ENCODE data around the gene FFAR1. TPM values are rescaled to one million over a fixed set of nuclear protein-coding genes. Genes with fewer than 3 reads are reported as not detected.

The FFAR1 gene
- total RNA-seq, 2 experiments from 2014 or later = not detected

DNA sequence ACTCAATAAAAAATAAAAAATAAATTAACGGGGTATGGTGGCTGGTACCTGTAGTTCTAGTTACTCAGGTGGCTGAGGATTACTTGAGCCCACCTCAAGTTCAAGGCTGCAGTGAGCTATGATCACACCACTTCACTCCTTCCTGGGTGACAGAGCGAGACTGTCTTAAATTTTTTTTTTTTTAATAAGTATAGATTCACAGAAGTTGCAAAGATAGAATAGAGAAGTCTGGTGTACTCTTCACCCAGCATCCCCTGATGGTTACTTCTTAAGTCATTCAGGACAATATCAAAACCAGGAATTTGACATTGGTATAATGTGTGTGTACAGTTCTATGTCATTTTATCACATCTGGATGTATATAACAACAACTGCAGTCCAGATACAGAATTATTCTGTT, 26.4 kb upstream of the FFAR1 start:
- Mint-ChIP-seq H3K9me3 (ENCODE audit: low read depth) (no peaks in the 10 kb centered on the region), H3K4me1 (peaks cover 7% of the 10 kb centered on the region), H3K27ac (no peak overlapping the region), H3K27me3 (peaks cover 13% of the 10 kb centered on the region), H3K36me3 (no peaks in the 10 kb centered on the region), H3K4me3 (no peak overlapping the region)
- ATAC-seq (no peak), DNase-seq (no peak)
- CTCF ChIA-PET = no interaction called here

DNA sequence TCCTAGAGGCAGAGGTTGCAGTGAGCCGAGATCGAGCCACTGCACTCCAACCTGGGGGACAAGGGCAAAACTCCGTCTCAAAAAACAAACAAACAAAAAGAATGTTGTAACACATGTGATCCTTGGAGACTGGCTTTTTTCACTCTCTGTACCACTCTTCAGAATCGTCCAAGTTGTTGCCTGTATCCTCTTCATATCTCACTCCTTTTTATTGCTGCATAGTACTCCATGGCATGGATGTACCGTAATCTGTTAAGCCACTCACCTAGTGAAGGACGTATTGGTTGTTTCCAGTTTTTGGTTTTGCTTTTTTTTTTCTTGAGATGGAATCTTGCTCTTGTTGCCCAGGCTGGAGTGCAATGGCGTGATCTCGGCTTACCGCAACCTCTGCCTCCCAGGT, 25.7 kb upstream of the FFAR1 start:
- H3K4me3 Mint-ChIP-seq = no peak overlapping the region
- DNase-seq (no peak), ATAC-seq (no peak)
- H3K27me3 Mint-ChIP-seq = peaks cover 16% of the 10 kb centered on the region
- CTCF ChIA-PET = no interaction called here
- H3K36me3 Mint-ChIP-seq = no peaks in the 10 kb centered on the region
- H3K9me3 Mint-ChIP-seq (ENCODE audit: low read depth) = no peaks in the 10 kb centered on the region
- H3K4me1 Mint-ChIP-seq = peaks cover 7% of the 10 kb centered on the region
- no peak overlapping the region for H3K27ac Mint-ChIP-seq

DNA sequence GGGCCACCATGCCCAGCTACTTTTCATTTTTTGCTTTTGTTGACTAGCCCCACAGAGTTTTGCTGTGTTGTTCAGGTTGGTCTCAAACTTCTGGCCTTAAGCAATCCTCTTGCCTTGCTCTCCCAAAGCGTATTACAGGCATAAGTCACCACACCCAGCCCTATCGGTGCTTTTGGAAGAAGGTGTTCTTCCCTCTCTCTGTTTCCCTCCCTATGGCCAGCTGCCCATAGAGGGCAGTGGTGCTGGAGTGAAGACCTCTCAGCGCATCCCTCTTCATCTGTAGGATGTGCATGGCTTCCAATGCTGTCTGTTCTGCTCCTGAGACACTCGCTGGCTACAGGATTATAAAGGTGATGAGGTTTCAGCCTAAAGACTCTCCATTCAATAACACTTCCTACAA, 20.1 kb upstream of the FFAR1 start:
- DNase-seq (no peak), ATAC-seq (no peak)
- no peaks in the 10 kb centered on the region for H3K36me3 Mint-ChIP-seq
- no peak overlapping the region for H3K4me3 Mint-ChIP-seq
- H3K27me3 Mint-ChIP-seq = peaks cover 23% of the 10 kb centered on the region
- CTCF ChIA-PET = no interaction called here
- no peaks in the 10 kb centered on the region for H3K9me3 Mint-ChIP-seq (ENCODE audit: low read depth)
- no peak overlapping the region for H3K27ac Mint-ChIP-seq
- peaks cover 8% of the 10 kb centered on the region for H3K4me1 Mint-ChIP-seq

DNA sequence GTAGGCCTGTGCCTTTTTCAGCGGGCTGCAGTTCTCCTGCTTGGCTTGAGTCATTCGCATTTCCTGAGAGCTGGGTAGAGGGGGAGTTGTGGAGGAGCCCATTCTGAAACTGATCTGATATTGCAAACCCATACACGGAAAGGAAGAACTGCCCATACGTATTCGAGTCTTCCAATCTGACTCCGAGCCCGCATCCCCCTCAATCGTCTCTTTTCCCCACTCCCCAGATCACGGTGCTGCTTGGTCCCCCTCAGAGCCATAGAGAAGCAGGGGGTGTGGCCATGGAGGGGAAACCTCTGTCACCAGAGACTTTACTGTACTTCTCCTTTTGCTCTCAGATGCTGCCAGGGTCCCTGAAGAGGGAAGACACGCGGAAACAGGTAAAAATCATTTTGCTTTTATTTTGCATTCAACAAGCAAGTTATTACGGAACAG, 18.8 kb upstream of the FFAR1 start, which contains the start of gene CD22:
CD22 (plus strand) TSS at position 337 of the 435 bp plus-strand sequence. CDS start 2,854 bp downstream, outside the sequence.
- no peak within 1 kb of the TSS for H3K4me3 Mint-ChIP-seq
- ATAC-seq = no peak
- no peak for DNase-seq
- peaks cover 23% of the 10 kb centered on the region for H3K27me3 Mint-ChIP-seq
- H3K27ac Mint-ChIP-seq = no peak within 1 kb of the TSS
- H3K36me3 Mint-ChIP-seq = no peaks in the 10 kb centered on the region
- CTCF ChIA-PET = no interaction called here
- no peaks in the 10 kb centered on the region for H3K9me3 Mint-ChIP-seq (ENCODE audit: low read depth)
- H3K4me1 Mint-ChIP-seq = peaks cover 15% of the 10 kb centered on the region

DNA sequence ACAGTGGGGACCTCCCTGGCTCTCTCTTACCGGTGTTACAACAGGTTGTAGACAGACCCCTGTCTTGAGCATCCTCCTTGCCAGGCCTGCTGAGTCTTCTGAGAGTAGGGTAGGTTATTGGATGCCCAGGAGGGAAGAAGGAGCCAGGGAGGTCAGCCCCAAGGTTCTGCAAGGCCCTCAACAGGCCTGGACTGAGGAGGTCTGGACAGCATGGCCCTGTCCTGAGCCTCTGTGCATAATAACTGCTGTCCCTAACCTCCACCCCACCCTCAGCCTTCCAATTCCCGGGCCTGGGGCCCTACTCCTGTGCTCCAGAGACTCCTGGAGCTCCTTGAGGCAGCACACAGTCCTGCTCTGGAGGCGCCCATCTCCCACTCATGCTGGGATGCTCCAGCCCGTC, 18.4 kb upstream of the FFAR1 start:
- ATAC-seq = no peak
- CTCF ChIA-PET = no interaction called here
- H3K4me1 Mint-ChIP-seq = peaks cover 16% of the 10 kb centered on the region

DNA sequence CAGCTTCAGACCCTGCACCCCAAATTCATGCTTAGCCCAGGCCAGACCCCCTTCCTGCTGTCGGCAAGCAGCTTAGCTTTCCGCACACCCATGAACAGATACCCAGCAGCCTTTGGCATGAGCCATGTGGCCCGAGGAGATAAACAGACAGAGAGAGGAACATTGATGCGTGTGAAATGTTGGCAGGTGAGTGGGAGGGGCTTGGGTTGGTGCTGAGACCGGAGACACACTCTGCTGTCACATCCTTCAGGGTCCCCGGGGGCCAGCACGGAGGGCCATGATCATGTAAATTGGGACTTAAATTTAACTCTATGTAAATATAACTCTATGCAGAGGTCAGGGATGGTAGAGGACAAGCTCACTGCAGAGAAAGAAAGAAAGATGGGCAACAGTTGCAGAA, 17.2 kb upstream of the FFAR1 start:
- Mint-ChIP-seq H3K4me1 (peaks cover 18% of the 10 kb centered on the region), H3K9me3 (ENCODE audit: low read depth) (no peaks in the 10 kb centered on the region), H3K4me3 (no peak overlapping the region)

More for the DNA sequence above, 18.4 kb upstream of the FFAR1 start:
- Mint-ChIP-seq H3K9me3 (ENCODE audit: low read depth) (no peaks in the 10 kb centered on the region), H3K36me3 (no peaks in the 10 kb centered on the region), H3K27ac (no peak overlapping the region), H3K4me3 (no peak overlapping the region), H3K27me3 (peaks cover 25% of the 10 kb centered on the region)
- no peak for DNase-seq

DNA sequence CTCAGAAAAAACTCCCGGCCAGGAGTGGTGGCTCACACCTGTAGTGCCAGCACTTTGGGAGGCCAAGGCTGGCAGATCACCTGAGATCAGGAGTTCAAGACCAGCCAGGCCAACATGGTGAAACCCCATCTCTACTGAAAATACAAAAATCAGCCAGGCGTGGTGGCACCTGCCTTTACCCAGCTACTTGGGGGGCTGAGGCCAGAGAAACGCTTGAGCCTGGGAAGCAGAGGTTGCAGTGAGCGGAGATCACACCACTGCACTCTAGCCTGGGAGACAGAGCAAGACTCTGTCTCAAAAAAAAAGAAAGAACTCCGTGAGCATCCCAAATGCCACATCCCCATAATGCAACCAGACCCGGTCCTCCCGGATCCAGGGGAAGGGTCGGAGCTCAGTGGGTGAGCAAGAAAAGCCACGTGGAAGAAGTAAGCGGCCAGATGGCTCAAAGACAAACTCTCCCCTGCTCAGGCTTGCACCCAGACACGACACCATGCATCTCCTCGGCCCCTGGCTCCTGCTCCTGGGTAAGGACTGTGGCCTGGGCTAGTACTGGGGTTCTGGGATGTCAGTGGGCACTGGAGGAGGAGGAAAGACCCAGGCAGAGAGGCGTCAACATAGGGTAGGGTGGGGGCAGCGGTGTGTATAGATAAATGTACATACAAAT, 16.0 kb upstream of the FFAR1 start:
- CTCF ChIA-PET = no interaction called here
- no peaks in the 10 kb centered on the region for H3K36me3 Mint-ChIP-seq
- DNase-seq (no peak), ATAC-seq (no peak)
- peaks cover 24% of the 10 kb centered on the region for H3K27me3 Mint-ChIP-seq
- H3K9me3 Mint-ChIP-seq (ENCODE audit: low read depth) = no peaks in the 10 kb centered on the region
- no peak overlapping the region for H3K27ac Mint-ChIP-seq
- H3K4me1 Mint-ChIP-seq = peaks cover 18% of the 10 kb centered on the region
- H3K4me3 Mint-ChIP-seq = no peak overlapping the region

More for the DNA sequence above, 17.2 kb upstream of the FFAR1 start:
- CTCF ChIA-PET = interaction anchor here (1.0 kb wide), 1 partner anchor 95 kb away, joined by 3 read pairs; no protein-coding TSS in a partner anchor
- Mint-ChIP-seq H3K27me3 (peaks cover 30% of the 10 kb centered on the region), H3K27ac (no peak overlapping the region), H3K36me3 (no peaks in the 10 kb centered on the region)
- DNase-seq (no peak), ATAC-seq (no peak)

DNA sequence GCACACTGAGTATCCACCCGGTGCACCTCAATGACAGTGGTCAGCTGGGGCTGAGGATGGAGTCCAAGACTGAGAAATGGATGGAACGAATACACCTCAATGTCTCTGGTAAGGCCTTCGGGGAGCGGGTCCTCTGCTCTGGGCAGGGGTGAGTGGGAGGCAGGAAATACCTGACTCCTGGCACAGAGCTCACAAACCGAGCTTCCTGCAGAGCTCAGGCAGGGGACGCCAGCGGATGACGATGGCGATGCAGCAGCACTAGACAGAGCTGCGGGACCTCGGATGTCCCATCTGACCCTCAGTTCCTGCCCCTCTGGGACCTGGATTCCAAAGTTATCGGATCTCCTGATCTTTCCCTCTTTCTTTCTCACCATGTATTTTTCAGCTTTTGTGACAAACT, 14.9 kb upstream of the FFAR1 start:
- Mint-ChIP-seq H3K4me1 (peaks cover 18% of the 10 kb centered on the region), H3K4me3 (no peak overlapping the region), H3K27ac (no peak overlapping the region), H3K27me3 (peaks cover 23% of the 10 kb centered on the region), H3K9me3 (ENCODE audit: low read depth) (no peaks in the 10 kb centered on the region), H3K36me3 (no peaks in the 10 kb centered on the region)
- no peak for DNase-seq
- CTCF ChIA-PET = interaction anchor here (1.0 to 1.9 kb wide), 2 partner anchors 162 to 164 kb away, joined by 3 to 6 read pairs; no protein-coding TSS in a partner anchor
- peak; percentile 58 for ATAC-seq

DNA sequence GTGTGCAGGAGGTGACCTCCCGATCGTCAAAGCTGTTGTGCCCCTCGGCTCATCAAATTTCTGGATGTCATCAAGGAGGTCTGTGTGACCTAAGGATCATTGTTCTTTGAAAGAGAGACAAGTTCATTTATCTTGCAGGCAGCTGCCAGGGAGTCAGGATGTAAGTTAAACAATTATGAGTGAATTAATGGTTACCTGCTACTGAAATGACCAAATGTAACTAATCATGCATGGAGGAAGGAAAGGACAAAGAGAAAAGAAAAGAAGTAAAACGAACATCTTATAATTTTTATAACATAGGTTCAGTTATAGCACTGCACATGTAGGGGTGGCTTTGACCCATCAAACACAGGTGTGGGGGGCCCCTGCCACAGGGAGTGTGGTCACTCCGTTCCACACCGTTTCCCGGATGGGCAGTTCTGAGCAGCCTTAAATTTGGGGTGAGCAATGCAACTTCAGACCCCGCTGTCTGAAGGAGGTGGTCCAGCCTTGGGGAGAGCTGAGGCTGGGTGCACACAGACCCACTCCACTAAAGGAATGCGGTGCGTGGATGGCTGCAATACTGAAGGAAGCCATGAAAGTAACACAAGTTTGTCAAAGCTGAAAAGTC, 13.5 kb upstream of the FFAR1 start:
- Mint-ChIP-seq H3K4me1 (peaks cover 12% of the 10 kb centered on the region), H3K4me3 (no peak overlapping the region), H3K27ac (no peak overlapping the region), H3K27me3 (peaks cover 26% of the 10 kb centered on the region), H3K36me3 (no peaks in the 10 kb centered on the region), H3K9me3 (ENCODE audit: low read depth) (no peaks in the 10 kb centered on the region)
- CTCF ChIA-PET = interaction anchor here (0.6 to 1.9 kb wide), 3 partner anchors 153 to 584 kb away, joined by 3 to 6 read pairs (median 4); no protein-coding TSS in a partner anchor
- DNase-seq = no peak
- no peak for ATAC-seq

DNA sequence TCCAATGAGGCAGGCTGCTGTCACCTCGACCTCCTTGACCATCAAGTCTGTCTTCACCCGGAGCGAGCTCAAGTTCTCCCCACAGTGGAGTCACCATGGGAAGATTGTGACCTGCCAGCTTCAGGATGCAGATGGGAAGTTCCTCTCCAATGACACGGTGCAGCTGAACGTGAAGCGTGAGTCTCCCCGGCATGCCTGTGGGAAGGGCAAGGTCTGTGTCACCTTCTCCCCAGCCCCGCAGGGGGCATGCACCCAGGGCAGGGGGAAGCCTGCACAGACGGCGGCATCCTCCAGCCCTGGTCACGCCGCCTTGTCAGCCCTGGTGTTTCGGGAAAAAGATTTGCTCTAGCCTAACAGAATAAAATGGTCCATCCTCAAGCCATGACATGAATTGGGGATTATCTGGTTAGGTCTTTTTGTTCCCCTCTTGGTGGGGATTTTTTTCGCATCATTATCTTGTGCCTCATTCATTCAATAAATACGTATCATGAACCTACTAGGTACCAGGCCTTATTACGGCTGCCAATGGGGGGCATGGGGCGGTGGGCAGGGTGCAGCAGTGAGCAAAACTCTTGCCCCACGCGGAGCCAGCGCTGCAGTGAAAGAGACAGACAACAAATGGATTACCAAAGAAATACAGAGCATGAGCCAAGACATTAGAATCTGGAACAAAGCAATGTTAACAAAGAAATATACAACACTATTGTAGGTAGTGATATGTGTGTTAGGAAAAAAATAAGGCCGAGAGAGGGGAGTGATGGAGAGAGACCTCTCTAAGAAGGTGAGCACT, 11.3 kb upstream of the FFAR1 start:
- ATAC-seq (no peak), DNase-seq (no peak)
- H3K27me3 Mint-ChIP-seq = peaks cover 20% of the 10 kb centered on the region
- H3K27ac Mint-ChIP-seq = no peak overlapping the region
- peaks cover 12% of the 10 kb centered on the region for H3K4me1 Mint-ChIP-seq
- H3K9me3 Mint-ChIP-seq (ENCODE audit: low read depth) = no peaks in the 10 kb centered on the region
- no peaks in the 10 kb centered on the region for H3K36me3 Mint-ChIP-seq
- no peak overlapping the region for H3K4me3 Mint-ChIP-seq
- CTCF ChIA-PET = interaction anchor here (1.0 kb wide), 1 partner anchor 13 kb away, joined by 3 read pairs; no protein-coding TSS in a partner anchor

DNA sequence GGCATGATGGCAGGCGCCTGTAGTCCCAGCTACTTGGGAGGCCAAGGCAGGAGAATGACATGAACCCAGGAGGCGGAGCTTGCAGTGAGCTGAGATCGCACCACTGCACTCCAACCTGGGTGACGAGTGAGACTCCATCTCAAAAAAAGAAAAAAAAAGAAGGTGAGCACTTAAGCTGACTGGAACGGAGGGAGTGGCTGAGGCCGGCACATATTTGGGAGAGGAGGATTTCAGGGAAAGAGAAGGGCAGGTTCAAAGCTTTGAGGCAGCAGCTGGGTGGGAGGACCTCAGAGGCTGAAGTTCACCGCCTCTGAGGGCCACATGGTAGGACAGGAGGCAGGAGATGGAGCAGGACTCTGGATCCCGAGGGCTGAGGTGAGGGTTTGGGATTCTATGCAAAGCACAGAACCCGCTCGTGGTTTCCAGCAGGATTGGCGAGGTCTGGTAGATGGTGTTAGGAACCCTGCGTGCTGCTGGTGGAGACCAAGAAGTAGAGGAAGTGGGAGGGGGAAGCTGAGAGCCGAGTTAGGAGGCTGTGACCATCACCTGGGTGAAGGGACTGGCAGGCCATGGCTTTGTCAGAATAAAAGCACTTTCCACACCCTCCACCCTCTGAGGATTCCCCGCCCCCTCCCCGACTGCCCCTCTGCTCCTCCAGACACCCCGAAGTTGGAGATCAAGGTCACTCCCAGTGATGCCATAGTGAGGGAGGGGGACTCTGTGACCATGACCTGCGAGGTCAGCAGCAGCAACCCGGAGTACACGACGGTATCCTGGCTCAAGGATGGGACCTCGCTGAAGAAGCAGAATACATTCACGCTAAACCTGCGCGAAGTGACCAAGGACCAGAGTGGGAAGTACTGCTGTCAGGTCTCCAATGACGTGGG, 10.4 kb upstream of the FFAR1 start:
- Mint-ChIP-seq H3K36me3 (no peaks in the 10 kb centered on the region), H3K4me1 (peaks cover 12% of the 10 kb centered on the region), H3K9me3 (ENCODE audit: low read depth) (no peaks in the 10 kb centered on the region), H3K27ac (no peak overlapping the region), H3K4me3 (no peak overlapping the region), H3K27me3 (peaks cover 22% of the 10 kb centered on the region)
- CTCF ChIA-PET = no interaction called here
- no peak for ATAC-seq
- no peak for DNase-seq

DNA sequence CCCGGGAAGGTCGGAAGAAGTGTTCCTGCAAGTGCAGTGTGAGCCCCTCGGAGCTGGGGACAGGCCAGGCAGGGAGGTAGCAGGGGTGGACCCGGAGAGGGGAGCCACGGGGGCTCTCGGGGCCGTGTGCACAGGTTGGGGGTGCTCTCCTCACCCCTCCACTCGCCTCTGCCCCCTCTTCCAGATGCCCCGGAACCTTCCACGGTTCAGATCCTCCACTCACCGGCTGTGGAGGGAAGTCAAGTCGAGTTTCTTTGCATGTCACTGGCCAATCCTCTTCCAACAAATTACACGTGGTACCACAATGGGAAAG, 9.8 kb upstream of the FFAR1 start:
- CTCF ChIA-PET = no interaction called here
- Mint-ChIP-seq H3K9me3 (ENCODE audit: low read depth) (no peaks in the 10 kb centered on the region), H3K36me3 (no peaks in the 10 kb centered on the region), H3K4me1 (peaks cover 7% of the 10 kb centered on the region), H3K4me3 (no peak overlapping the region), H3K27ac (no peak overlapping the region), H3K27me3 (peaks cover 24% of the 10 kb centered on the region)
- DNase-seq (no peak), ATAC-seq (no peak)

DNA sequence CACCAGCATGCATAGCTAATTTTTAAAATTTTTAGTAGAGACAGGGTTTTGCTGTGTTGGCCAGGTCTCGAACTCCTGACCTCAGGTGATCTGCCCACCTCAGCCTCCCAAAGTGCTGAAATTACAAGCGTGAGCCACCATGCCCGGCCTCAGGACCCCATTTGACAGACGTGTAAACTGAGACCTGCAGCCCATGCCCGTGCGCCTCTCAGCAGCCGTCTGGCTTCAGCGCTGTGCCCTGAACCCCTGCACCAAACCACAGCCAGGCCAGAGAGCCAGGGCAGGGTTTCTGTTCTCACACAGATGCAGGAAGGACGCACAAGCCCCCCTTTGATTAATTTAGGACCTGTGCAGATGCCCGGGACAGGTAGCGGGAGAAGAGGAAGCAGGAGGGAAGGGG, 7.3 kb upstream of the FFAR1 start:
- Mint-ChIP-seq H3K4me1 (no peaks in the 10 kb centered on the region), H3K4me3 (no peak overlapping the region), H3K27ac (no peak overlapping the region), H3K36me3 (no peaks in the 10 kb centered on the region), H3K27me3 (peaks cover 32% of the 10 kb centered on the region), H3K9me3 (ENCODE audit: low read depth) (no peaks in the 10 kb centered on the region)
- no peak for ATAC-seq
- CTCF ChIA-PET = interaction anchor here (1.0 kb wide), 1 partner anchor 170 kb away, joined by 3 read pairs; no protein-coding TSS in a partner anchor
- DNase-seq = no peak

Data from activated CD8-positive, alpha-beta memory T cell treated with anti-CD3 and anti-CD28 coated beads, Interleukin-2, amount 10 ng/mL, durations not matched to agents 7 days and 5 days (primary cell).